GM21528 (cell line): ENCODE results near the gene EEF1G.
"Not testable (repeated sequence)": the region's sequence is repeated elsewhere in the genome, so short reads cannot be mapped to it uniquely, and the experiment has no call there.

Experiments
- ATAC-seq: cut with Tn5 transposase; IDR thresholded peaks from one replicate; pipeline ENCODE4 v1.9.1; 2021; ENCODE audit warnings: mild to moderate bottlenecking, moderate library complexity; ENCODE audit not compliant: unreplicated experiment, low FRiP score

Gene EEF1G

GRCh38 chr11:62580959-62581715 is 7.4 kb upstream of the EEF1G start:
- ATAC-seq: no peak

GRCh38 chr11:62579252-62579651 is 5.6 kb upstream of the EEF1G start:
- ATAC-seq: no peak

GRCh38 chr11:62578541-62578940 is 4.8 kb upstream of the EEF1G start:
- ATAC-seq: no peak

GRCh38 chr11:62577046-62577714 is 3.5 kb upstream of the EEF1G start:
- ATAC-seq: no peak

- no peak for ATAC-seq
Observed at GRCh38 chr11:62575837-62576236, 2.1 kb upstream of the EEF1G start.

GRCh38 chr11:62575156-62575555 is 1.5 kb upstream of the EEF1G start:
- no peak for ATAC-seq

- ATAC-seq: peak; percentile 14
Observed at GRCh38 chr11:62574363-62575071, 826 bp upstream of the EEF1G start.

GRCh38 chr11:62573006-62573591 is 592 bp downstream of the EEF1G start:
- ATAC-seq: no peak

- ATAC-seq: no peak
Observed at GRCh38 chr11:62572431-62572830, 1.3 kb downstream of the EEF1G start.

- ATAC-seq: not testable (repeated sequence)
Observed at GRCh38 chr11:62571493-62571892, 2.2 kb downstream of the EEF1G start.

GRCh38 chr11:62570903-62571302 is 2.8 kb downstream of the EEF1G start:
- ATAC-seq: not testable (repeated sequence)

GRCh38 chr11:62569611-62570010 is 4.1 kb downstream of the EEF1G start:
- ATAC-seq: no peak

GRCh38 chr11:62567018-62567633 is 6.6 kb downstream of the EEF1G start:
- ATAC-seq: no peak

- no peak for ATAC-seq
Observed at GRCh38 chr11:62566247-62566646, 7.4 kb downstream of the EEF1G start.

GRCh38 chr11:62565100-62565802 is 8.4 kb downstream of the EEF1G start:
- ATAC-seq: no peak

- ATAC-seq: not testable (repeated sequence)
Observed at GRCh38 chr11:62561677-62562230, 11.9 kb downstream of the EEF1G start.

GRCh38 chr11:62560566-62561103 is 13.1 kb downstream of the EEF1G start:
- ATAC-seq: no peak

- not testable (repeated sequence) for ATAC-seq
Observed at GRCh38 chr11:62559626-62560025, 14.1 kb downstream of the EEF1G start.

GRCh38 chr11:62559204-62559603 is 14.5 kb downstream of the EEF1G start:
- no peak for ATAC-seq
